Heart left ventricle (tissue), 13 donors: ENCODE data around the gene VRTN.

Source experiments
- CTCF ChIP-seq, 12 donors: fragments of 200-600 bp; sonication (generic) in 4 of 12; IDR thresholded peaks; one replicate each; pipeline versions ENCODE4 v1.5.0 to v1.8.0; 2018 to 2022; ENCODE audit warnings: antibody characterized with exemption in 12 of 12, mild to moderate bottlenecking in 5 of 12
- POLR2A ChIP-seq, 2 donors: fragments of 450-650 bp; IDR thresholded peaks; one replicate each; pipeline ENCODE4 v1.6.1; 2017; ENCODE audit warnings: antibody characterized with exemption in 2 of 2, mild to moderate bottlenecking in 2 of 2, moderate library complexity in 2 of 2
- donor health status: ischemic (EF 13 %, LVEDD 7.1; RV severe dilation, severe dysfunction).
- donor health status: DM: no; HTN: yes; CAD: no.
- donor health status: DM: no; HTN: no; CAD: no.
- donor health status: ischemic (EF 25% LVEDD 6.9; RV normal size, moderate dysfunction).
- donor health status: ischemic (EF 25% LVEDD 5.7; RV mildly dilated, moderate dysfunction).
- donor health status: ischemic (EF 35%, LVEDD 5.7; RV mildly dilated, moderate dysfunction).
- donor health status: nonischemic (EF 11% LVEDD 7.7; RV severe dilation, severe dysfunction).
- donor health status: DM: yes; HTN: yes; CAD: no.
- donor health status: PGD.
- donor health status: ischemic (EF 29% LVEDD 5.4; RV normal size, mild dysfunction).
- donor health status: nonischemic (EF 23%, LVEDD 6.1; RV moderate dilation, normal function).

DNA sequence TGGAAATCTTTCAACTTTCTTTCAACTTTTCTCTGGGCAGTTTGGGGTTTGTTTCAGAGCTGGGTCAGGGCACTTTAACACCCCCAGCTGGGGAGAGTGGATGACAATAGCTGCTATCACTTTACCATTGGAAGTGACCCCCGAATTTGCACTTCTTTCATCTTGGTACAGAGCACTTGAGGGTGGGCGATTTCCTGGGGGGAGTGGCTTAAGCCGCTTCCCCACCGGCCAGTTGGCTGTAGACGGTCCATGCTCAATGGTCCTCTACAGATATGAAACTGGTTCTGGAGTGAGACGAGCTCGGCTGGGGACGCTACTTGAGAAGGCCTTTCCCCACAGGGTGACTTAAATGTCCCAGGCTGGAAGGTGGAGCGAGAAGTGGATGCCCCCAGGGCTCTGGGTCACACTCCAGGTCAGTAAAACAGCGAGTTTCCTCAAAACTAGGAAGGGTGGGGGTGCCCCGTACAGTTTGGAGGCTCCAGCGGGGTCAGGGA lies at the start of gene VRTN:
- TF ChIP-seq CTCF (IDR thresholded peaks at IDR 0.05) (no peak), POLR2A (IDR thresholded peaks at IDR 0.05) (no peak)
